ENCODE measurements around the gene GEMIN4. TPM values are rescaled to one million over a fixed set of nuclear protein-coding genes. Genes with fewer than 3 reads are reported as not detected.
A peak's percentile ranks its signal among the peaks of the same experiment; 100 is the strongest.

The GEMIN4 gene
- total and polyA plus RNA-seq, 10 of the 15 experiments (the other 5 are each of a cell fraction or from before 2014, with no cell fraction given) = 2.4 to 55.6 (median 34.5) TPM

GRCh38 chr17:740240-741017 lies 11.6 kb downstream of the GEMIN4 start:
- no peaks in the 10 kb centered on the region; the same call in none of the 2 replicates for H3K79me2 ChIP-seq (ENCODE audit: control insufficient read depth, insufficient read depth, low read length)
- peaks cover 9 to 21% of the 10 kb centered on the region in 2 experiments; a peak in 3 of 4 replicates for H3K36me3 ChIP-seq (ENCODE audit: control insufficient read depth in 2 of 2, insufficient read depth in 2 of 2, low read length in 1 of 2)
- no peaks in the 10 kb centered on the region for H3K27me3 ChIP-seq (replicated peaks in 1 of 2; ENCODE audit: control insufficient read depth in 2 of 2, insufficient read depth in 2 of 2, low read length in 1 of 2)
- no peaks in the 10 kb centered on the region for H4K20me1 ChIP-seq (ENCODE audit: control insufficient read depth, insufficient read depth)
- H2AFZ ChIP-seq (ENCODE audit: control insufficient read depth, low read depth, low read length) = peak overlapping the region; percentile 9
- ATAC-seq (peak; percentile 95), DNase-seq (ENCODE audit: low read depth, low spot score) (peak; percentile 66), FAIRE-seq (peak; percentile 92)
- peak overlapping the region; percentile 22; the same call in 1 of the 2 replicates for H3K9ac ChIP-seq (ENCODE audit: control insufficient read depth, insufficient read depth, low read length)
- peak overlapping the region; percentile 41 for H3K27ac ChIP-seq (ENCODE audit: control insufficient read depth, insufficient read depth)
- ChIA-PET RAD21 (ENCODE audit: unreplicated experiment) (interaction anchor here (1.1 kb wide), 1 partner anchor 11 kb away, joined by 5 read pairs; no protein-coding TSS in a partner anchor), CTCF (interaction anchor here (1.3 kb wide), 1 partner anchor 328 kb away, joined by 3 read pairs; no protein-coding TSS in a partner anchor), POLR2A (interaction anchor here (1.1 to 1.8 kb wide), 2 partner anchors 11 kb away, joined by 3 to 4 read pairs; no protein-coding TSS in a partner anchor), SMC1A (ENCODE audit: uncharacterized antibody, unreplicated experiment) (interaction anchor here (1.8 to 2.3 kb wide), 2 partner anchors 10 to 241 kb away, joined by 4 to 5 read pairs; no protein-coding TSS in a partner anchor)
- TSS peak; percentile 32 for BruUV-seq (replicated peaks)
- in situ Hi-C loops (cut with MboI) (no loop called here), intact Hi-C loops (cut with micrococcal nuclease; ENCODE audit: unreplicated experiment) (no loop called here)
- no peak overlapping the region for H3K4me3 ChIP-seq
- peak overlapping the region; percentile 45 for H3K4me2 ChIP-seq (ENCODE audit: control insufficient read depth, insufficient read depth)
- WGBS (ENCODE audit: insufficient coverage, insufficient replicate concordance, low lambda C conversion rate, missing lambda C conversion rate) = 3% methylated on average over 18 of the region's 18 CpGs
- peaks cover 13% of the 10 kb centered on the region for H3K4me1 ChIP-seq (ENCODE audit: control insufficient read depth, insufficient read depth, low read length)
- H3K9me3 ChIP-seq (replicated peaks; ENCODE audit: control insufficient read depth, insufficient read depth, low read length) = no peaks in the 10 kb centered on the region
- TF ChIP-seq DPF2 (IDR thresholded peaks at IDR 0.05) (peak; percentile 72), SKIL (IDR thresholded peaks at IDR 0.05; ENCODE audit: low read depth, poor library complexity, severe bottlenecking) (no peak), ZNF217 (IDR thresholded peaks at IDR 0.05) (no peak), CEBPZ (IDR thresholded peaks at IDR 0.05; ENCODE audit: low read depth, low read length) (no peak), JUND (IDR thresholded peaks at IDR 0.05; ENCODE audit: low read depth, low read length) (no peak), STAT1 (conservative IDR thresholded peaks at IDR 0.05) (no peak), MYB (IDR thresholded peaks at IDR 0.05; ENCODE audit: borderline replicate concordance, low read depth, low read length) (no peak), POLR2A (IDR thresholded peaks at IDR 0.05; ENCODE audit: low read depth, low read length) (peak; percentile 44; the same call in 1 of the 2 replicates), NKRF (conservative IDR thresholded peaks at IDR 0.05) (no peak), ZNF622 (IDR thresholded peaks at IDR 0.05) (no peak), SIN3A (IDR thresholded peaks at IDR 0.05; ENCODE audit: low read depth, low read length) (peak; percentile 53; the same call in 1 of the 2 replicates), CHD4 (IDR thresholded peaks at IDR 0.05) (no peak), ZBTB33 (IDR thresholded peaks at IDR 0.05) (no peak), GATAD2B (conservative IDR thresholded peaks at IDR 0.05; ENCODE audit: low read depth) (no peak; the same call in 1 of the 2 replicates)
